ENCODE data around the gene ANXA2.
"Not testable (repeated sequence)": the region's sequence is repeated elsewhere in the genome, so short reads cannot be mapped to it uniquely, and the experiment has no call there.

The ANXA2 gene

DNA sequence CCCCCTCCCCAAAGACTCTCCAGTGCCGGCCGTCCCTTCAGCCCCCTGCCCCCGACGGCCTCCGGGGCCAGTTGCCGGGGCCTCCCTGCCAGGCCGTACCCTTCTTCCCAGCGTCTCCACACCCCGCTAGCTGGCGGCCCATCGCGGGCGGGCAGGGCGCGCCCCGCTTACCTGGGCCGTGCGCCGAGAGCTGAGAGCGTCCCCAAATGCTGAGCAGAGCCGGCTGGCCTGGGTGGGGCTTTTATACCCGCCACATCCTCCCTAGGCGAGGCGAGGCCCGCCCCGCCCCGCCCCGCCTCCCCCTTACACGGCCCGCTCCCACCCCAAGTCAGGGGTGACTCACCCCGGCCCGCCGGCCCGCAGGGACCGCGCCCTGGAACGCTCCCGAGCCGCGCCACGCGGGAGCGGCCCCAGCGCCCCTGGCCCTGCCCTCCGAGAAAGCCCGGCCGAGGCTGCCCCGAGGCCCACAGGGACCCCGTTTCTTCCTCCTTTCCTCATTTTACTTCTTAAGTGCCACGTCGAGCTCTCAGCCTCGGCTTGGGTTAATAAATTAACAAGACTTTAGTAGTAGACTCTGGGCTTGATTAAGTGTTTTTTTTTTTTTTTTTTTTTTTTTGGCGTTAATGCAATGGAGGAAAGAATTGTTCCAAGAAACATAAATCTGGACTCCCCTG, at the start of gene ANXA2:
TSS of gene ANXA2 (minus strand) at position 215 of the 674 bp plus-strand sequence. CDS start 11,911 bp downstream, outside the sequence.
- peak; percentile 51 to 66 for DNase-seq

DNA sequence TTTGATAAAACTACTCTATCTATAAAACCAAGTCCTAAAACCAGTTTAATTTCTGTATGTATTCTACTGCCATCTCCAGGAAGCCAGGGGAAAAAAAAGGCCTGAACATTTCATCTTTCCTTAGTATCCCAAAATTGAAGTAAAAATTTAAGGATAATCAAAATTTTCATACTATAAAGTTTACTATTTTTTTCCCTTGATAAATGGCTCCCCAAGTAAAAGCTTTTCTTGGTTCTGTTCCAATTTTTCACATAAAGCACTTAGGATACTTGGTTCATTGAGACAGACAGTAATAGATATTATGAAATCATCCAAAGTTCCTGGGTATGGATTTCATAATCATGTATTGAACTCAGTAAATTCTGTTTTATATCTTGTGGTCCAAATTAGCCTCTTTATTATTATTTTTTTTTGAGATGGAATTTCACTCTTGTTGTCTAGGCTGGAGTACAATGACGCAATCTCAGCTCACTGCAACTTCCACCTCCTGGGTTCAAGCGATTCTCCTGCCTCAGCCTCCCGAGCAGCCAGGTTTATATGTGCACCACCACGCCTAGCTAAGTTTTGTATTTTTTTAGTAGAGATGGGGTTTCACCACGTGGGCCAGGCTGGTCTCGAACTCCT, 46.6 kb upstream of the ANXA2 start:
- peak; percentile 13 to 28 for DNase-seq

DNA sequence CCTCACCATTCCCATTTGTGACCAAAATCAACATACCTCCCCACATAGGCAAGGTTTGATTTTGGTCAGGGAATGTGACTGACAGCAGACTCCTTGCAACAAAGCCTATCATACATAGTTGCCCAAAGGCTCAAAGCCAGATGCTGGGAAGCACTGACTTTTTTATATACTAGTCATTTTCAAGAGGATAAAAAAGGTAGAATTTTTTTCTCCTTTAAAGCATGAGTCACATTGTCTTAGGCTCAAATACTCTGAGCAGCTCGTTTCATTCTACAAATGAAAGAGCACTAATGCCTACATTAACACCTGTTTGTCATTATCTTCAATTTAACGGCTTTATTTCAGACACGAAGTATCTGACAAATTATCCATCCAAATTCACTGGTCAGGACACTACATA, 45.0 kb upstream of the ANXA2 start:
- no peak for DNase-seq

DNA sequence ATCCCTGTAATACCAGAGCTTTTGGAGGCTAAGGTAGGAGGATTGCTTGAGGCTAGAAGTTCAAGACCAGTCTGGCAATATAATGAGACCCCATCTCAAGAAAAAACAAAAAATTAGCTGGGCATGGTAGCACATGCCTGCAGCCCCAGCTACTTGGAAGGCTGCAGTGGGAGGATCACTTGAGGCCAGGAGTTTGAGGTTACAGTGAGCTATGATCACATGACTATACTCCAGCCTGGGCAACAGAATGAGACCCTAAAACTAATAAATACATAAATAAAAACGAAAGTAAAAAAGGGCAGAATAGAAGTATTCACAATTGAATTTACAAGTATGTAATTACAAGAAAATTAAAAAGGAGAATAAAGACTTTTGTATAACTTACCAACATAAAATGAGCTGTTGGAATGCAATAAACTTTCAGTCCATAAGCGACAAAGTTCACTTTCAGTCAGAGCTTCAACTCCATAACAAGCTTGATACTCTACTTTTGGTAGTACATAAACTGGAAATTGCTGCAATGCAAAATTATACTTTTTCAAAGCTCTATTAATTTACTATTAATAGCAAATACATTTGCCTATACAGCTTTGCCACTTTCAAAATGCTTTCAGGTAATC, 44.4 kb upstream of the ANXA2 start:
- no peak for DNase-seq

DNA sequence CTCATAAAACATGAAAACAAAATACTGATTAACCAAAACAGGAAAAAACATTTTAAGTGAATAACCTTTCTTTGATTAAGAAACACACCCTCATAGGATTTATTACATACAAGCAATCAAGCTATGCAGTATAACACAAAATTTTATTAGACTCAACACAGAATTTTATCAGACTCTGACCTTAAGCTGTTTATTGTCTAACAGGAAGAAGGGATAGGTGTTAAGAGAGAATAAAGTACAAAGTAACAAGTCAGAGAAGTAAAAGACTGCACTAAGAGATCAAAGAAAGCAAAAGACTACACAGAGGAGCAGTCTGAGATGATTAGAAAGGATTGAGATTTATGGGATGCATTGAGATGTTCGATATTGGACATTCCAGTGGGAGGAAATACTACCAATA, 43.5 kb upstream of the ANXA2 start:
- DNase-seq = no peak

DNA sequence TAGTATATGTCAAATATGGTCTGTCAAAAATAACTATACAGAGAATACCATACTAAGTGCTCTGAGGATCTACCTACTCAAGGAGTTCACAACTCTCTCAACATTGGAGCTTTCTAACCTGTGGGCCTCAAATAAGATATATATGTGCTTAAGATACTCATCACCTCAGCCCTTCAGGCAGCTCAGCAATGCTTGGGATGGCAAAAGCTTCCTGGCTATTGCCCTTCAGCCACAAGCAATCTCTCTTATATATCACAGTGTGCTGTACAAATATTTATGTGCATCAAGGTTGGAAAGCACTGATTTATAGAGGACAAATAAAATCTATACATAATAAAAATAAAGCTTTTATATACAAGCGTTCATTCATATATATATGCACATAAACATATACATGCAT, 40.9 kb upstream of the ANXA2 start:
- DNase-seq = no peak

DNA sequence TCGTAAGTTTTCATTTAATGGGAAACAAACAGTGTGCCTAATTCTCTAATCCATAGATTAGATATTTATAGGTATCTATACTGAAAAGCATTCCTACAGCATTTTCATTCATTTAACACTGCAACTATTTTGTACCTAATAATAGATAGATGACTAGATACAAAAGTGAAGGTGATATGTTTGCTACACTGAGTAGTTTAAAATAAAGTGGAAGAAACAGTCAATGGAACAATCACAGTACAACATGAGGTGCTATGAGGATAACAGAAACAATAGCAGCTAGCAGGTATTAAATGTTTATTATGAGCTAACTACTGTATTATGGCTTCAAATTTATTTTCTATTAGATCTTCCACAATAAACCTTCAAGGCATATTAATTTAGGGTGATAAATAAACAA, 31.1 kb upstream of the ANXA2 start:
- no peak for DNase-seq

DNA sequence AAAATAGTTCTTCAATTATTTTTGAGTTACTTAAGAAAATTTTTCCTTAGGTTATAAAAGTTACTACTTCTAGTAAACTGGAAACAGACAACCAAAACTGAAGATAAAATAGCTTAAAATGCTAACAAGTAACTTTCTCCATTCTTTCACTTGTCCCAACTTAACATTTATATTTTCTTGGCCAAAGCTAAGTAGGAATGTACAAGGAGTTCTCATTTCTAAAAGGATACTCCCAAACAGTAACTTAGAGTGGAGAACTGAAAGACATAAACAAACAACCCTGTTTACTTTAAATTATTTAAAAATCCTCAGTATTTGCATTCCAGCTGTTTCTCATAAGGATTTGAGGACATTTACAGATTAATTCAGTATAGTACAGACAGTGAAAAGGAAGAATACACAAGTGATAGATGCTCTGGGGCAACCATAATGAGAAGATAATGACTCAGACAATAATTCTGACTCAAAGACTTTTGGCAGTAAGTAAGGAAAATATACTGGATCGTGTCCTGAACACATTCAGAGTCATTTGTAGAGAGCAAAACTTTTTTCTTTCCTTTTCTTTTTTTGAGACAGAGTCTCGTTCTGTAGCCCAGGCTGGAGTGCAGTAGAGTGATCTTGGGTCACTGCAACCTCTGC, 29.2 kb upstream of the ANXA2 start:
- no peak for DNase-seq

DNA sequence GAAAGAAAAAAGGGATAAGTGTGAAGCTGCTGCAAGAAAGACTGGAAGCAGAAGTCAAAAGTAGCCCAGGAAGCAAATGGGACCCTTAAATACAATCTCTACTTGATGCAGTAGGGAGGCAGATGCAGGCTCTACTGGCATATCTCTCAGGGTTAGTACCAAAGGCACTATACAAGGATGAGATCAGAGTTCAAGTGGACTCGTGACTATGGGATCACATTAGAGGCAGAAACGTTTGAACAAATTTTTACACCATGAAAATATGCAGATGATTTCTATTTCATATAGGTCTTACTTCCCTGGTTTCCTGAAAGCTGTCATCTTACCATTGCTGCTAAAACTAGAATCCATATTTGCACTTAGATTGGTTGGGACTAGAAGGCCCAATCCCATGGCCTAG, 27.7 kb upstream of the ANXA2 start:
- no peak for DNase-seq

DNA sequence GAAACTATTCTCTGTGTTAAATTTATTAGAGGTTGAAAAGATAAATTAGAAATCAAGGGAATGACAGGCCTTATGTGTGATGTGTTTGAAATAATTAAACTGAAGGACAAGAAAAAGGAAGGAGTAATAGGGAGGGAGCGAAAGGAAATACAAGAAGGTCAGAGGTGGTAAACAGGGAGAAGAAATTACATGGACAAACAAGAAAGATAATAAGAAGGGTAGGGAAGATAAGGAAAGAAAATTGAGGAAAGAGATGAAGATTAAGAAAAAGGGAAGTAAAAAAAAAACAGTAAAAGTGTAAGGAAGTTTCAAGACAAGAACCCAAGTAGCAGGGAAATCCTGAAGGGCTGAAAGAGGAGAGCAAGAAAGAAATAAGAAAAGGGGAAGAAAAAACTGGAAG, 26.2 kb upstream of the ANXA2 start:
- peak in 1 of 2 experiments; percentile 20 for DNase-seq

DNA sequence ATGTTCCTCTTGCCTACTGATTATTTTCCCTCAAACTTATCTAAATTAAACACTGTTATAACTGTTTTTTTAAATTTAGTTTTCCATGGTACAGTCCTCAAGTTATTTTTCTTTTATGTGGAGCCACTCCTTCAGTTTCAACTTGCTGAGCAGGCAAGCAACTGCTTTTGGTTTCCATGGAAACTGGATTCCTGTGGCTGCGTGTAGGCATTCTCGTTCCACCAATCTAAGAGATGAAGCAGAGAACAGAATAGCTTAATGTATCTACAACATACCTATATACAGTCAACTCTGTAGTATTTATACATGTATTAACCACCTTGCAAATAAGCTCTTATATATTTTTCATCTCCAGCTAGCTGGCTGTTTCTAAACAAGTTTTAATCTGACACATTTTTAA, 25.8 kb upstream of the ANXA2 start:
- peak; percentile 11 to 35 for DNase-seq

DNA sequence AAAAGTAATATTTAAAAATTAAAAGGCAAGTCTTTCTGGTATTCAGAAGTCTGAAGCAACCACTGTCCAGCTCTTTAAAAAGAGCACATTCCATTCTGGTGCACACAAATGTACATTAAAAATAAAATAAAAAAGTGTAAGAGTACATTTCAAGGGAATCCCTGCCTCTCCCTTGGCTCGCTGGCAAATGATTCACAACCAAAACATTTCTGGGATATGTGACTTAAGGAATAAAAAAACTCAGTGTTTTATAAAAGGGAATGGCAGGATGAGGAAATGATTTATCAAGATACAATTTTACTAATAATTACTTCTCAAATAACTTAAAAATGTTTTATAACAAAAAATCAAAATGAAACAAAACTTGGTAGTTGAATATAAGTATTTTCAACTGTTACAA, 23.8 kb upstream of the ANXA2 start:
- DNase-seq = no peak

DNA sequence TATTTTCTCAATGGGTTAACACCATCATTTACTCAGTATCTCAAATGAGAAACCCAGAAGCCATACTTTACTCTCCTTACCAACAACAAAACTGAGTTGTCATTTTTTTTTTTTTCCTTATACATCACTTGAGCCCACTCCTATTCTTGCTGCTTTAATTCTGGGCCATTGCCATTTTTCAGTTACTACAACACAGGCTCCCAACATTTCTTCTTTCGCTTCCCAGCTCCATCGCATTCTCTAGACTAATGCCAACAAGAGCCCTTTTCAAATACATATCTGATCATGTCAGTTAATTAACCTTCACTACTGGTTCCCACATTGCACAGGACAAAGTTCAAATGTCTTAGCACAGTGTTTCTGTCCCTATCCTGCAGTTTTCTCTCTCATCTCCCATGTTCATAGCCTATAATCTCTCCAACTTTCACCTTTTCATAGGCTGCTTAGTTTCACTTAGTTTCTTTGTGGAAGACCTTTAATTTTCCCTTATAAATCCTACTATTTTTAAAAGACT, 22.5 kb upstream of the ANXA2 start:
- no peak for DNase-seq

DNA sequence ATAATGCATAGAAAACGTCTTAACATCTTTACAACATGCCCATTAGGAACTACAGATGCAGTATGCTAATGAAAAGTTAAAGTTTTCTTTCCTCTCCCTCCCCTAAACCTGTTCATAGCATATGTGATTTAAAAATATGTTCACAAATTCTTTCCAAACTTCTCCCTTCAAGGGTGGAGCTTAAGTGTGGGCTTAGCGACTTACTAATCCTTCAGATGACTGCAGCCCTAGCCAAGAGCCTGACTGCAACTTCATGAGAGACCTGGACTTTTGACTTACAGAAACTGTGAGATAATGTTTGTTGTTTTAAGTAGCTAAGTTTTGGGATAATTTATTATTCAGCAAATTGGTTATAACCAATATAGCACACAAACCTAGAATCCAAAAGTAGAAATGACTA, 22.0 kb upstream of the ANXA2 start:
- no peak for DNase-seq

DNA sequence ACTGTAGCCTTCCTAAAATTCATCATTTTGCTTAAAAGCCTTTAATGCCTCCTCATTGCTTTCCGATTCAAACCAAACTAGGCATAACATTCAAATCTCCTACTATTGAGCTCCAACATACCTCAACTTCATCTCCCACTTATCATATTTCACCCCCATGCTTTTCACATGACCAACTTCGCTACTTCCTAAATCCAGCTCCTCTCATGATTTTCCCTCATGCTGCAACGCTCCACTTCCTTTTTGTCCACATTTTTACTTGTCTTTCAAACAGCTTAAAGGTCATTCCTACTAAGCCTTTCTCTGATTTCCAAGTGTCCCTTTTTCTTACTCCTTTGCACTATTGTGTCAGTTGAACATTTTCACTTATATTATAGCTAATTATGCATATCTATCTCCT, 20.3 kb upstream of the ANXA2 start:
- peak in 1 of 2 experiments; percentile 10 for DNase-seq

DNA sequence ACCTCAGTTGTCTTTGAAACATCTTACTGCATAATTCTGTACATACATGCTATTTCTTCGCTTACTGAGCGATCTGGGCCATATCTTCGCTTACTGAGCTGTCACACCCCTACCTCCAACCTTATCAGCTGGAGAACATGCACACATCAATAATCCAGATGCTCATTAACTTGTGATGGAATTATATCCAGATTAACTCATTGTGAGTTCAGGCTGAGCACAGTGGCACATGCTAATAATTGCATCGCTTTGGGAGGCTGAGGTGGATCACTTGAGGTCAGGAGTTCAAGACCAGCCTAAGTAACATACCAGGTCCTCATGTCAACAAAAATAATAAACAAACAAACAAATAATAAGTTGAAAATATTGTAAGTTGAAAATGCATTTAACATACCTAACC, 19.3 kb upstream of the ANXA2 start:
- no peak for DNase-seq

DNA sequence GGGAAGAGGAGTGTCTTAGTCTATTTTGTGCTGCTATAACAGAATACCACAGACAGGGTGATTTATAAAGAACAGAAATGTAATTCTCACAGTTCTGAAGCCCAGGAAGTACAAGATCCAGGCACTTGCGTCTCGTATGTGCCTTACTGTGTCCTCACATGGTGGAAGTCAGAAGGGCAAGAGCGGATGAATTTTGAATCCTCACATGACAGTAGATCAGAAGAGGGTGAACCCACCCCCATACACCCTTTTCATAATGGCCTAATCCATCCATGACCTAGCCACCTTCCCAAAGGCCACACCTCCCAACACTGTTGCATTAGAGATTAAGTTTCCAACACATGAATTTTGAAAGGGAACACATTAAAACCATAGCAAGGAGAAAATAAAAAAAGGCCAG, 18.7 kb upstream of the ANXA2 start:
- DNase-seq = no peak

DNA sequence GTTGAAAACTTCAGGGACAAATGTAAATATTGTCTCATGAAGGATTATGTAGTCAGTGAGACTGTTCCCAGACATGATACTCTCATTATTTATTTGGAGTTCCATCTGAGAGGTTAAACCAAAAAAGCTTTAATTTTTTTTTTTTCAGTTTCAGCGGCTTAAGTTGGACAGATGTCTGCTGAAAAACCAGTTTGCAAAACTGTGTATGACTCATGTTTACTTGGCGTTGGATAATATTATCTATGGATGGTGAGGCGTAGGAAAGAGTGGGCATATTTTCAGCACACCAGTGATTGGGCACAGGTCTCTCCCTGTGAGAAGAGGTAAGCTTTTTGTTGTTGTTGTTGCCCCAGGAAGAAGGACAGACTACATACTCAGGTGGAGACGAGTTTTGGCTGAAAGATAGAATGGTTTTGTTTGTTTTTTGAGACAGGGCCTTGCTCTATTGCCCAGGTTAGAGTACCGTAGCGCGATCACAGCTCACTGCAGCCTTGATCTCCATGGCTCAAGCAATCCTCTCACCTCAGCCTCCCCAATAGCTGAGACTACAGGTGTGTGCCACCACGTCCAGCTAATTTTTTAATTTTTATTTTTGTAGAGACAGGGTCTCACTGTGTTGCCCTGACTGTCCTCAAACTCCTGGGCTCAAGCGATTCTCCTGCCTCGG, 16.4 kb upstream of the ANXA2 start:
- DNase-seq = no peak

DNA sequence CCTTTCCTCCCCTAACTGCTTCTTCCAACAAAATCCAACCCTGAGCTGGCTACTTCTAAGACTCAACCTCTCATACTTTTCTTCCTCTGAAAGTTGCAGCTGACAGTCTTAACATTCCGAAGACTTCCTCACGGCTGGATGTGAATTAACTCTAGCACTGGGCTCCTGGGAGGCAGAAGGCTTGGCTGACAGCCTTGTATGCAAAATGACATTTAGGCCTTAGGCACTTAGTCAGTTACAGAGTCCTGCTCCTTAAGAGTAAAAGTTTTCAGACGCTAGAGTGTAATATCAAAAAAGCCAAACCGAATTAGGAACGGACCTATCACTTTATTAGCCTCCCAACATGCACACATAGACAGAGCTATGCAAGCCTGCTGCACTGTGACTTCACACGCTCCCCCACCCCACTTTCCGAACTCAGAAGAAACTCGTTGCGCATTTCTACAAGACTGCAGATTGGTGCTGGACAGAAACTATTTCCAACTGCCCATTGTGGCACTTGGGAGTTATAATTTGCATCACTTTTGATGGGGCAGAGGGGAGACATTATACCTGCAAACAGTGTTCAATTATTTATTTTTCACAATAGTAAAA, 15.5 kb upstream of the ANXA2 start:
- no peak for DNase-seq

DNA sequence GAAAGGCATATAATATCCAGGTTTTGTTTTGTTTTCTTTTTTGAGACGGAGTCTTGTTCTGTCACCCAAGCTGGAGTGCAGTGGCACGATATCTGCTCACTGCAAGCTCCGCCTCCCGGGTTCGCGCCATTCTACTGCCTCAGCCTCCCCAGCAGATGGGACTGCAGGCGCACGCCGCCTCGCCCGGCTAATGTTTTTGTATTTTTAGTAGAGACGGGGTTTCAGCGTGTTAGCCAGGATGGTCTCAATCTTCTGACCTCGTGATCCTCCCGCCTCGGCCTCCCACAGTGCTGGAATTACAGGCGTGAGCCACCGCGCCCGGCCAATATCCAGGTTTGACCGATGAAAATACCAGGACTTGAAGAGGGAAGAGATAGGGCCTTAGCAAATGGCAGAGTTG, 15.0 kb upstream of the ANXA2 start:
- not testable (repeated sequence) for DNase-seq

DNA sequence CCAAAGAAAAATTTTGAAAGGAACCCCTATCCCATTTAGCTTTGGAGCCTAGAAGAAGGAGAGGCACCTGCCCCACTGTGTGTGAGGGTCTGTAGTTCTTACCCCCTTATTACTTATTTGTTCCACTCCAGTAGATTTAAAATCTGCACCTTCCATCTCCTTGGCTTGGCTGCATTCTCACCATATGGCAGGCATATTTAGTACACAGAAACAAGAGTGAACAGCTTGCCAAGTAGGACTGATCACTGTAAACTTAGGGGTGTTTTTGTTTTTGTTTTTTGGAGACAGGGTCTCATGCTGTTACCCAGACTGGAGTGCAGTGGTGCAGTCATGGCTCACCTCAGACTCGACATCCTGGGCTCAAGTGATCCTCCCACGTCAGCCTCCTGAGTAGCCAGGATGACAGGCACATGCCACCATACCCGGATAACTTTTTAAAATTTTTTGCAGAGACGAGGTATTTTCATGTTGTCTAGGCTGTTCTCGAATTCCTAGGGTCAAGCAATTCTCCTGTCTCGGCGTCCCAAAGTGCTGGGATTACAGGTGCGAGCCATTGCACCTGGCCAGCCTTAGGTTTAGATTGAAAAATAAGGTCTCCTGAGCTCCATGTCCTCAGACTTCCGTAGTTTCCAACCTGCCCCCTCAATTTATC, 14.1 kb upstream of the ANXA2 start:
- DNase-seq = no peak

DNA sequence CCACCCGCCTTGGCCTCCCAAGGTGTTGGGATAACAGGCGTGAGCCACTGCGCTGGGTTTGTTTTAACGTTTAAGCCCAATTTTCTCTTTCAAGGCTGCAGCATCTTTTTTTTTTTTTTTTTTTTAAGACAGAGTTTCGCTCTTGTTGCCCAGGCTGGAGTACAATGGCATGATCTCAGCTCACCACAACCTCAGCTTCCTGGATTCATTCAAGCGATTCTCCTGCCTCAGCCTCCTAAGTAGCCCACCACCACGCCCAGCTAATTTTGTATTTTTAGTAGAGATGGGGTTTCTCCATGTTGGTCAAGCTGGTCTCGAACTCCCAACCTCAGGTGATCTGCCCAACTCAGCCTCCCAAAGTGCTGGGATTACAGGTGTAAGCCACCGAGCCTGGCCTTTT, 12.6 kb upstream of the ANXA2 start:
- not testable (repeated sequence) for DNase-seq

All from Kasumi-1 (cell line).